Smooth muscle cell (in vitro differentiated cells): Measurements from ENCODE around the gene ZNF407. TPM values are rescaled to one million over a fixed set of nuclear protein-coding genes. Genes with fewer than 3 reads are reported as not detected.

Source experiments
- DNase-seq: peaks from one replicate; lab custom pipeline; 2025; ENCODE audit not compliant: unreplicated experiment; lab: John Stamatoyannopoulos, UW
- H2AFZ ChIP-seq: fragments of 200-600 bp; sonication (generic); 2 replicates; pipeline ENCODE4 v1.6.0; 2016; ENCODE audit warnings: antibody characterized with exemption, low read depth, mild to moderate bottlenecking
- H3F3A ChIP-seq: fragments of 200-600 bp; sonication (generic); 2 replicates; pipeline ENCODE4 v1.6.0; 2017; ENCODE audit warnings: antibody characterized with exemption, low read depth
- H3K27ac ChIP-seq: fragments of 200-600 bp; sonication (generic); 2 replicates; pipeline ENCODE4 v1.5.1; 2016; ENCODE audit warnings: low read depth, mild to moderate bottlenecking
- H3K27me3 ChIP-seq: fragments of 200-600 bp; sonication (generic); 2 replicates; pipeline ENCODE4 v1.6.1; 2016; ENCODE audit warnings: low read depth, mild to moderate bottlenecking
- H3K36me3 ChIP-seq: fragments of 200-600 bp; sonication (generic); 2 replicates; pipeline ENCODE4 v1.5.1; 2016; ENCODE audit warnings: low read depth
- H3K4me1 ChIP-seq: fragments of 200-600 bp; sonication (generic); 2 replicates; pipeline ENCODE4 v1.5.1; 2016; ENCODE audit warnings: low read depth
- H3K4me2 ChIP-seq: fragments of 200-600 bp; sonication (generic); 2 replicates; pipeline ENCODE4 v1.6.0; 2016; ENCODE audit warnings: mild to moderate bottlenecking
- H3K4me3 ChIP-seq: fragments of 200-600 bp; sonication (generic); 2 replicates; pipeline ENCODE4 v1.5.1; 2016; ENCODE audit warnings: mild to moderate bottlenecking
- H3K79me2 ChIP-seq: fragments of 200-600 bp; sonication (generic); 2 replicates; pipeline ENCODE4 v1.6.0; 2016; ENCODE audit warnings: low read depth, mild to moderate bottlenecking
- H3K9ac ChIP-seq: fragments of 200-600 bp; sonication (generic); 2 replicates; pipeline ENCODE4 v1.6.0; 2016; ENCODE audit warnings: low read depth
- H3K9me3 ChIP-seq: fragments of 200-600 bp; sonication (generic); replicated peaks from 2 replicates; pipeline ENCODE4 v1.5.1; 2016; ENCODE audit warnings: low read depth
- H4K20me1 ChIP-seq: fragments of 200-600 bp; sonication (generic); 2 replicates; pipeline ENCODE4 v1.6.0; 2016; ENCODE audit warnings: low read depth
- WGBS: methylation state at CpG from one replicate; pipeline ENCODE4 v1.1.7; 2016; ENCODE audit warnings: low lambda C conversion rate; 5-methylcytosine and 5-hydroxymethylcytosine counted together
- polyA plus RNA-seq: library from polyadenylated mRNA; unstranded; fragments of >200 nt; fragmentation: Nextera tagmentation; extraction: Ambion mirVana; gene quantifications from 2 replicates; pipeline ENCODE4 v1.2.1, GENCODE V29; 2016
- total RNA-seq: library from RNA; depleted of rRNA; stranded (reverse); fragments of >200 nt; gene quantifications from 2 replicates; pipeline ENCODE4 v1.2.3, GENCODE V29; 2014
- TF ChIP-seq, protein P1 (sequence below): fragments of 200-600 bp; sonication (generic); IDR thresholded peaks from 2 replicates; pipeline ENCODE4 v1.5.1; 2017; ENCODE audit warnings: borderline replicate concordance, mild to moderate bottlenecking, antibody characterized with exemption; ENCODE audit not compliant: insufficient read depth, poor library complexity, severe bottlenecking

The ZNF407 gene
- total and polyA plus RNA-seq, 2 experiments from 2014 or later: 4.5 to 11.5 TPM

DNA sequence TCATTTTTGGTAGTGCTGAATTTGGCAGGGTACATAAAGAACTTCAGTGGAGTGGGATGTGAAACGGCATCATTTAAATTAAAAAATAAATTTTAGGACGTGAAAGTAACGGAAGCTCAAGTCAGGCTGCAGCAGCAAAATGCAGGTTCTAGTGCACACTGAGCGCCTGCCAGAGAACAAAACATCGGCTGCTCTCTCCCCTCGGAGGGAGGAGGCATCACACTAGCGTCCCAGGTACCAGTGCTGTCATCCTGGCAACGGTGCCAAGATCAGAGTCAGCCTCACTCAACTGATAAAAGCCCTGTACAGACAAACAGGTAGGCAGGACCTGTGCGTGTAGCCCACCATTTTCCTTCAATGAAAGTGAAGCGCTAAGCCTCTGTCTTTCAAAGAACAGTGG is 349.7 kb downstream of the ZNF407 start:
- Histone ChIP-seq H3K79me2 (no peaks in the 10 kb centered on the region), H3K27ac (no peak overlapping the region), H3K4me3 (no peak overlapping the region), H3K9me3 (no peaks in the 10 kb centered on the region), H3K9ac (no peak overlapping the region), H3K4me1 (peaks cover 19% of the 10 kb centered on the region), H4K20me1 (no peaks in the 10 kb centered on the region), H2AFZ (no peak overlapping the region), H3K27me3 (no peaks in the 10 kb centered on the region), H3F3A (peaks cover 5% of the 10 kb centered on the region), H3K36me3 (no peaks in the 10 kb centered on the region), H3K4me2 (no peak overlapping the region)
- no peak for DNase-seq
- TF ChIP-seq, protein P1, sequence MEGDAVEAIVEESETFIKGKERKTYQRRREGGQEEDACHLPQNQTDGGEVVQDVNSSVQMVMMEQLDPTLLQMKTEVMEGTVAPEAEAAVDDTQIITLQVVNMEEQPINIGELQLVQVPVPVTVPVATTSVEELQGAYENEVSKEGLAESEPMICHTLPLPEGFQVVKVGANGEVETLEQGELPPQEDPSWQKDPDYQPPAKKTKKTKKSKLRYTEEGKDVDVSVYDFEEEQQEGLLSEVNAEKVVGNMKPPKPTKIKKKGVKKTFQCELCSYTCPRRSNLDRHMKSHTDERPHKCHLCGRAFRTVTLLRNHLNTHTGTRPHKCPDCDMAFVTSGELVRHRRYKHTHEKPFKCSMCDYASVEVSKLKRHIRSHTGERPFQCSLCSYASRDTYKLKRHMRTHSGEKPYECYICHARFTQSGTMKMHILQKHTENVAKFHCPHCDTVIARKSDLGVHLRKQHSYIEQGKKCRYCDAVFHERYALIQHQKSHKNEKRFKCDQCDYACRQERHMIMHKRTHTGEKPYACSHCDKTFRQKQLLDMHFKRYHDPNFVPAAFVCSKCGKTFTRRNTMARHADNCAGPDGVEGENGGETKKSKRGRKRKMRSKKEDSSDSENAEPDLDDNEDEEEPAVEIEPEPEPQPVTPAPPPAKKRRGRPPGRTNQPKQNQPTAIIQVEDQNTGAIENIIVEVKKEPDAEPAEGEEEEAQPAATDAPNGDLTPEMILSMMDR: no peak
- WGBS: 89% methylated on average over 10 of the region's 10 CpGs

- Histone ChIP-seq H3K27ac (no peak overlapping the region), H3K9ac (no peak overlapping the region), H4K20me1 (no peaks in the 10 kb centered on the region), H3K79me2 (no peaks in the 10 kb centered on the region), H3K27me3 (no peaks in the 10 kb centered on the region), H3K9me3 (no peaks in the 10 kb centered on the region), H3K36me3 (no peaks in the 10 kb centered on the region), H3F3A (peaks cover 5% of the 10 kb centered on the region), H3K4me3 (no peak overlapping the region), H3K4me1 (peaks cover 19% of the 10 kb centered on the region), H3K4me2 (no peak overlapping the region), H2AFZ (no peak overlapping the region)
- WGBS: 94% methylated on average over 4 of the region's 4 CpGs
- no peak for DNase-seq
- TF ChIP-seq, protein P1: no peak
Measured at GRCh38 chr18:74947875-74948274, 350.2 kb downstream of the ZNF407 start.

- 95% methylated on average over 1 of the region's 1 CpG for WGBS
- no peaks in the 10 kb centered on the region for H3K9me3 ChIP-seq
- no peak overlapping the region for H3K9ac ChIP-seq
- peaks cover 18% of the 10 kb centered on the region for H3K4me1 ChIP-seq
- no peaks in the 10 kb centered on the region for H3K27me3 ChIP-seq
- H4K20me1 ChIP-seq: no peaks in the 10 kb centered on the region
- peaks cover 4% of the 10 kb centered on the region for H3F3A ChIP-seq
- H3K27ac ChIP-seq: no peak overlapping the region
- no peak for DNase-seq
- H3K4me3 ChIP-seq: no peak overlapping the region
- H3K36me3 ChIP-seq: no peaks in the 10 kb centered on the region
- H2AFZ ChIP-seq: no peak overlapping the region
- TF ChIP-seq, protein P1: no peak
- no peak overlapping the region for H3K4me2 ChIP-seq
- no peaks in the 10 kb centered on the region for H3K79me2 ChIP-seq
Measured at GRCh38 chr18:74949611-74950010, 351.9 kb downstream of the ZNF407 start.

DNA sequence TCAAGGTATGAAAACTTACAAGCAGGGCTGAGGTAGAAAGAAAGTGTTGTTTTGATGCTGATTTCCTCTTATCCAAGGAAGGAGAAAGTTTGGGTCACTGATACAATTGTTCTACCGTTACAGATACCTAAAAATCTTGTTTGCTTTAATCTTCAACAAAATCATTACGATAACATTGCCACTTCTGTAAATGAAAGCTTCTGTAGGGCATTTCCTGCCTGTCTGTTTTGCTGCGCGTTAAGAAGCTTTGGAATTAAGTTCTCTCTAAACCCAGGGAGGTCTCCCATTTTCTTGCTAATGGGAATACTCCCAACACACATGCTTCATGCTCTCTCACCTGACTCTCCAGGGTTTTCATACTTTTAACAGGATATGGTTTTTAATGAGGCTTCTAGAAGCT is 352.8 kb downstream of the ZNF407 start:
- peaks cover 15% of the 10 kb centered on the region for H3K4me1 ChIP-seq
- H3K4me3 ChIP-seq: no peak overlapping the region
- no peaks in the 10 kb centered on the region for H4K20me1 ChIP-seq
- H2AFZ ChIP-seq: no peak overlapping the region
- H3K79me2 ChIP-seq: no peaks in the 10 kb centered on the region
- H3K4me2 ChIP-seq: no peak overlapping the region
- H3F3A ChIP-seq: no peaks in the 10 kb centered on the region
- WGBS: 61% methylated on average over 4 of the region's 4 CpGs
- no peak for DNase-seq
- no peak overlapping the region for H3K9ac ChIP-seq
- TF ChIP-seq, protein P1: no peak
- no peaks in the 10 kb centered on the region for H3K27me3 ChIP-seq
- no peak overlapping the region for H3K27ac ChIP-seq
- H3K9me3 ChIP-seq: no peaks in the 10 kb centered on the region
- no peaks in the 10 kb centered on the region for H3K36me3 ChIP-seq
